Measurements from ENCODE around the gene CCDC185. TPM values are rescaled to one million over a fixed set of nuclear protein-coding genes. Genes with fewer than 3 reads are reported as not detected.

CCDC185 gene
- total and polyA plus RNA-seq, 10 of the 15 experiments (the other 5 are each of a cell fraction or from before 2014, with no cell fraction given) = not detected

DNA sequence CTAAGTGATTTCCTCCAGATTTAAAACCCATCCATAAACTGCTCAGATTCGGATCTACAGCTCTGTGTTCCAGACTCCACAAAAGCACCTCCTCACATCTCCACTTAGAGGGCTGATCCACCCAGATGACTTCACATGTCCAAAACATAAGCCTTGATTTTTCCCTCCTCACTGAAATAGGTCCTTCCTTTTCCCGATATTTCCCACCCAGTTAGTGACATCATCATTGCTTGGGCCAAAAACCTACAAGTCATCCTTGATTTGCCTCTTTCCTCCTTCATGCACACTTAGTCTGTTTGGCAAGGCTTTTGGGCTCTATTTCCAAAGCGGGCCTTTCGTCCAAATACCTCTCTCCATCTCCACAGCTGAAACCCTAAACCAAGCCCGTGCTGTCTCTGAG is 32.3 kb downstream of the CCDC185 start (continued):
- TF ChIP-seq, protein P1, sequence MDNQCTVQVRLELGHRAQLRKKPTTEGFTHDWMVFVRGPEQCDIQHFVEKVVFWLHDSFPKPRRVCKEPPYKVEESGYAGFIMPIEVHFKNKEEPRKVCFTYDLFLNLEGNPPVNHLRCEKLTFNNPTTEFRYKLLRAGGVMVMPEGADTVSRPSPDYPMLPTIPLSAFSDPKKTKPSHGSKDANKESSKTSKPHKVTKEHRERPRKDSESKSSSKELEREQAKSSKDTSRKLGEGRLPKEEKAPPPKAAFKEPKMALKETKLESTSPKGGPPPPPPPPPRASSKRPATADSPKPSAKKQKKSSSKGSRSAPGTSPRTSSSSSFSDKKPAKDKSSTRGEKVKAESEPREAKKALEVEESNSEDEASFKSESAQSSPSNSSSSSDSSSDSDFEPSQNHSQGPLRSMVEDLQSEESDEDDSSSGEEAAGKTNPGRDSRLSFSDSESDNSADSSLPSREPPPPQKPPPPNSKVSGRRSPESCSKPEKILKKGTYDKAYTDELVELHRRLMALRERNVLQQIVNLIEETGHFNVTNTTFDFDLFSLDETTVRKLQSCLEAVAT (IDR thresholded peaks at IDR 0.05) = no peak
- no peak for TF ChIP-seq JUND (IDR thresholded peaks at IDR 0.05; ENCODE audit: low read depth, low read length)

DNA sequence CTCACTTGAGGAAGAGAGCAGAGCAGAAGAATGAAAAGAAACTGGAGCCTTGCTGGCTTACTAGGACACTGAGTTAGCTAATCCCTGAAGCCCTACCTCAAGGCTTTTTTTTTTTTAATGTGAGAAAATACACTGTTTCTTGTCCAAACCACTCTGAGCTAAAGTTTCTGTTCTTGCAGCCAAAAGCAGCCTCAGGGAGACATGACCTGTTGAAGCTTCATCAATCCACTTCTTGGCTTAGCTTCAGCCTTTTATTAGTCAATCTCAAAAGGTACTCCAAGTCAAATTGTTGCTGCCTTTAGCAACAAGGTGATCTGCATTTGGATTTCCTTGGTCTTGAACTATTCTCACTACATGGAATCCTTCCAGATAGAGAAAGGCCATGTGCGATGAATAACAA is 33.7 kb downstream of the CCDC185 start:
- BruUV-seq (replicated peaks) = no TSS peak
- ChIA-PET SMC1A (ENCODE audit: uncharacterized antibody, unreplicated experiment) (no interaction called here), CTCF (interaction anchor here (0.9 kb wide), 1 partner anchor 13 kb away, joined by 3 read pairs; no protein-coding TSS in a partner anchor), POLR2A (no interaction called here), RAD21 (ENCODE audit: unreplicated experiment) (no interaction called here)
- 0% methylated on average over 1 of the region's 1 CpG for WGBS (ENCODE audit: insufficient coverage, insufficient replicate concordance, low lambda C conversion rate, missing lambda C conversion rate)
- H3K4me2 ChIP-seq (ENCODE audit: control insufficient read depth, insufficient read depth) = no peak overlapping the region
- H3K9me3 ChIP-seq (replicated peaks; ENCODE audit: control insufficient read depth, insufficient read depth, low read length) = no peaks in the 10 kb centered on the region
- TF ChIP-seq STAT1 (conservative IDR thresholded peaks at IDR 0.05) (no peak), BACH1 (IDR thresholded peaks at IDR 0.05; ENCODE audit: borderline replicate concordance) (no peak), MEF2A (IDR thresholded peaks at IDR 0.05; ENCODE audit: insufficient read depth, low read depth, low read length) (no peak), RAD21 (IDR thresholded peaks at IDR 0.05; ENCODE audit: insufficient read depth, low read depth, low read length) (no peak), POLR2AphosphoS2 (IDR thresholded peaks at IDR 0.05; ENCODE audit: low read depth, low read length) (no peak), CEBPB (IDR thresholded peaks at IDR 0.05; ENCODE audit: borderline replicate concordance in 1 of 2, low read depth in 2 of 2, low read length in 2 of 2) (no peak), HCFC1 (IDR thresholded peaks at IDR 0.05; ENCODE audit: low read length) (no peak), PAX5 (IDR thresholded peaks at IDR 0.05; ENCODE audit: borderline replicate concordance, low read depth, low read length) (no peak), TBL1XR1 (IDR thresholded peaks at IDR 0.05; ENCODE audit: low read depth, low read length) (no peak), ZBED1 (IDR thresholded peaks at IDR 0.05; ENCODE audit: borderline replicate concordance) (no peak), DPF2 (IDR thresholded peaks at IDR 0.05) (no peak), PML (IDR thresholded peaks at IDR 0.05; ENCODE audit: low read length) (no peak), POLR2AphosphoS5 (IDR thresholded peaks at IDR 0.05; ENCODE audit: low read length) (no peak), TAF1 (IDR thresholded peaks at IDR 0.05; ENCODE audit: borderline replicate concordance, low read depth, low read length) (no peak), CHD1 (IDR thresholded peaks at IDR 0.05; ENCODE audit: low read depth, low read length) (no peak)
- TF ChIP-seq, protein P2, sequence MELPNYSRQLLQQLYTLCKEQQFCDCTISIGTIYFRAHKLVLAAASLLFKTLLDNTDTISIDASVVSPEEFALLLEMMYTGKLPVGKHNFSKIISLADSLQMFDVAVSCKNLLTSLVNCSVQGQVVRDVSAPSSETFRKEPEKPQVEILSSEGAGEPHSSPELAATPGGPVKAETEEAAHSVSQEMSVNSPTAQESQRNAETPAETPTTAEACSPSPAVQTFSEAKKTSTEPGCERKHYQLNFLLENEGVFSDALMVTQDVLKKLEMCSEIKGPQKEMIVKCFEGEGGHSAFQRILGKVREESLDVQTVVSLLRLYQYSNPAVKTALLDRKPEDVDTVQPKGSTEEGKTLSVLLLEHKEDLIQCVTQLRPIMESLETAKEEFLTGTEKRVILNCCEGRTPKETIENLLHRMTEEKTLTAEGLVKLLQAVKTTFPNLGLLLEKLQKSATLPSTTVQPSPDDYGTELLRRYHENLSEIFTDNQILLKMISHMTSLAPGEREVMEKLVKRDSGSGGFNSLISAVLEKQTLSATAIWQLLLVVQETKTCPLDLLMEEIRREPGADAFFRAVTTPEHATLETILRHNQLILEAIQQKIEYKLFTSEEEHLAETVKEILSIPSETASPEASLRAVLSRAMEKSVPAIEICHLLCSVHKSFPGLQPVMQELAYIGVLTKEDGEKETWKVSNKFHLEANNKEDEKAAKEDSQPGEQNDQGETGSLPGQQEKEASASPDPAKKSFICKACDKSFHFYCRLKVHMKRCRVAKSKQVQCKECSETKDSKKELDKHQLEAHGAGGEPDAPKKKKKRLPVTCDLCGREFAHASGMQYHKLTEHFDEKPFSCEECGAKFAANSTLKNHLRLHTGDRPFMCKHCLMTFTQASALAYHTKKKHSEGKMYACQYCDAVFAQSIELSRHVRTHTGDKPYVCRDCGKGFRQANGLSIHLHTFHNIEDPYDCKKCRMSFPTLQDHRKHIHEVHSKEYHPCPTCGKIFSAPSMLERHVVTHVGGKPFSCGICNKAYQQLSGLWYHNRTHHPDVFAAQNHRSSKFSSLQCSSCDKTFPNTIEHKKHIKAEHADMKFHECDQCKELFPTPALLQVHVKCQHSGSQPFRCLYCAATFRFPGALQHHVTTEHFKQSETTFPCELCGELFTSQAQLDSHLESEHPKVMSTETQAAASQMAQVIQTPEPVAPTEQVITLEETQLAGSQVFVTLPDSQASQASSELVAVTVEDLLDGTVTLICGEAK (IDR thresholded peaks at IDR 0.05; ENCODE audit: borderline replicate concordance) = no peak
- TF ChIP-seq, protein P3, sequence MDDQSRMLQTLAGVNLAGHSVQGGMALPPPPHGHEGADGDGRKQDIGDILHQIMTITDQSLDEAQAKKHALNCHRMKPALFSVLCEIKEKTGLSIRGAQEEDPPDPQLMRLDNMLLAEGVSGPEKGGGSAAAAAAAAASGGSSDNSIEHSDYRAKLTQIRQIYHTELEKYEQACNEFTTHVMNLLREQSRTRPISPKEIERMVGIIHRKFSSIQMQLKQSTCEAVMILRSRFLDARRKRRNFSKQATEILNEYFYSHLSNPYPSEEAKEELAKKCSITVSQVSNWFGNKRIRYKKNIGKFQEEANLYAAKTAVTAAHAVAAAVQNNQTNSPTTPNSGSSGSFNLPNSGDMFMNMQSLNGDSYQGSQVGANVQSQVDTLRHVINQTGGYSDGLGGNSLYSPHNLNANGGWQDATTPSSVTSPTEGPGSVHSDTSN (IDR thresholded peaks at IDR 0.05; ENCODE audit: insufficient replicate concordance, low read depth, low read length) = no peak
- no peaks in the 10 kb centered on the region for H4K20me1 ChIP-seq (ENCODE audit: control insufficient read depth, insufficient read depth)
- intact Hi-C loops (cut with micrococcal nuclease; ENCODE audit: unreplicated experiment) (no loop called here), in situ Hi-C loops (cut with MboI) (no loop called here)
- H3K27me3 ChIP-seq (replicated peaks in 1 of 2; ENCODE audit: control insufficient read depth in 2 of 2, insufficient read depth in 2 of 2, low read length in 1 of 2) = no peaks in the 10 kb centered on the region; a peak in 1 of 4 replicates
- no peaks in the 10 kb centered on the region; a peak in 1 of 4 replicates for H3K36me3 ChIP-seq (ENCODE audit: control insufficient read depth in 2 of 2, insufficient read depth in 2 of 2, low read length in 1 of 2)
- no peak for DNase-seq (ENCODE audit: low read depth, low spot score)
- H3K4me1 ChIP-seq (ENCODE audit: control insufficient read depth, insufficient read depth, low read length) = no peaks in the 10 kb centered on the region
- no peak overlapping the region for H3K27ac ChIP-seq (ENCODE audit: control insufficient read depth, insufficient read depth)
- H3K9ac ChIP-seq (ENCODE audit: control insufficient read depth, insufficient read depth, low read length) = no peak overlapping the region
- no peak overlapping the region for H2AFZ ChIP-seq (ENCODE audit: control insufficient read depth, low read depth, low read length)
- FAIRE-seq = no peak
- H3K79me2 ChIP-seq (ENCODE audit: control insufficient read depth, insufficient read depth, low read length) = no peaks in the 10 kb centered on the region
- H3K4me3 ChIP-seq = no peak overlapping the region
- no peak for ATAC-seq
